Esophagus muscularis mucosa (tissue), 4 donors: ENCODE data around the gene OVCA2. TPM values are rescaled to one million over a fixed set of nuclear protein-coding genes. Genes with fewer than 3 reads are reported as not detected.
A peak's percentile ranks its signal among the peaks of the same experiment; 100 is the strongest.

Experiments used
- DNase-seq: peaks from one replicate; pipeline ENCODE4 v3.0.0-alpha.2; 2017; ENCODE audit errors: extremely low spot score
- H3K27ac ChIP-seq, 4 donors: fragments of 200-600 bp; sonication (generic); replicated peaks in 1 of 4; 1 replicate in 3 of 4; 2 replicates in 1 of 4; pipeline ENCODE4 v1.5.1; 2016 to 2019; ENCODE audit warnings: mild to moderate bottlenecking in 1 of 4
- H3K27me3 ChIP-seq, 4 donors: fragments of 200-600 bp; sonication (generic); one replicate each; pipeline versions ENCODE4 v1.5.1 to v1.6.0; 2016 to 2019
- H3K36me3 ChIP-seq, 4 donors: fragments of 200-600 bp; sonication (generic); one replicate each; pipeline ENCODE4 v1.5.1; 2016 to 2019
- H3K4me1 ChIP-seq, 4 donors: fragments of 200-600 bp; sonication (generic); one replicate each; pipeline ENCODE4 v1.5.1; 2016 to 2019
- H3K4me3 ChIP-seq, 4 donors: fragments of 200-600 bp; sonication (generic); 1 replicate in 2 of 4; 2 replicates in 2 of 4; pipeline ENCODE4 v1.5.1; 2016 to 2019; ENCODE audit warnings: mild to moderate bottlenecking in 4 of 4, moderate library complexity in 1 of 4
- H3K9me3 ChIP-seq, 4 donors: fragments of 200-600 bp; sonication (generic); 1 replicate in 3 of 4; 2 replicates in 1 of 4; pipeline ENCODE4 v1.5.1; 2016 to 2019
- EP300 ChIP-seq: sonication (generic); formaldehyde crosslinking; IDR thresholded peaks from one replicate; pipeline ENCODE4 v1.6.1; 2017; ENCODE audit warnings: antibody characterized with exemption
- POLR2A ChIP-seq: fragments of 450-650 bp; IDR thresholded peaks from one replicate; pipeline ENCODE4 v1.6.1; 2017; ENCODE audit warnings: antibody characterized with exemption, moderate library complexity, mild to moderate bottlenecking, low read depth
- POLR2AphosphoS5 ChIP-seq, 2 donors: sonication (generic); formaldehyde crosslinking; IDR thresholded peaks; one replicate each; pipeline ENCODE4 v1.6.1; 2017; ENCODE audit warnings: antibody characterized with exemption in 2 of 2
- WGBS: methylation state at CpG from one replicate; pipeline ENCODE4 v1.1.5; 2018; 5-methylcytosine and 5-hydroxymethylcytosine counted together
- intact Hi-C: fragments of 100-400 bp; cut with DNase I; formaldehyde crosslinking; loops from one replicate; pipeline ENCODE4 v1.15.1; 2023
- total RNA-seq, 4 donors: library from RNA; depleted of rRNA; stranded (reverse); fragments of >200 nt; gene quantifications; one replicate each; pipeline versions ENCODE4 v1.1.0 to v1.2.1, GENCODE V29; 2016
- TF ChIP-seq, protein P1 (sequence below), 3 experiments: fragments of 200-600 bp in 2 of 3; fragments of 450-650 bp in 1 of 3; sonication (generic) in 2 of 3; IDR thresholded peaks; one replicate each; pipeline ENCODE4 v1.5.1; 2017 to 2019; ENCODE audit warnings: antibody characterized with exemption in 3 of 3, mild to moderate bottlenecking in 2 of 3, moderate library complexity in 1 of 3

OVCA2 gene
- total RNA-seq, 4 donors from 2014 or later, result 34.9 to 38.9 (median 38.0) TPM

DNA sequence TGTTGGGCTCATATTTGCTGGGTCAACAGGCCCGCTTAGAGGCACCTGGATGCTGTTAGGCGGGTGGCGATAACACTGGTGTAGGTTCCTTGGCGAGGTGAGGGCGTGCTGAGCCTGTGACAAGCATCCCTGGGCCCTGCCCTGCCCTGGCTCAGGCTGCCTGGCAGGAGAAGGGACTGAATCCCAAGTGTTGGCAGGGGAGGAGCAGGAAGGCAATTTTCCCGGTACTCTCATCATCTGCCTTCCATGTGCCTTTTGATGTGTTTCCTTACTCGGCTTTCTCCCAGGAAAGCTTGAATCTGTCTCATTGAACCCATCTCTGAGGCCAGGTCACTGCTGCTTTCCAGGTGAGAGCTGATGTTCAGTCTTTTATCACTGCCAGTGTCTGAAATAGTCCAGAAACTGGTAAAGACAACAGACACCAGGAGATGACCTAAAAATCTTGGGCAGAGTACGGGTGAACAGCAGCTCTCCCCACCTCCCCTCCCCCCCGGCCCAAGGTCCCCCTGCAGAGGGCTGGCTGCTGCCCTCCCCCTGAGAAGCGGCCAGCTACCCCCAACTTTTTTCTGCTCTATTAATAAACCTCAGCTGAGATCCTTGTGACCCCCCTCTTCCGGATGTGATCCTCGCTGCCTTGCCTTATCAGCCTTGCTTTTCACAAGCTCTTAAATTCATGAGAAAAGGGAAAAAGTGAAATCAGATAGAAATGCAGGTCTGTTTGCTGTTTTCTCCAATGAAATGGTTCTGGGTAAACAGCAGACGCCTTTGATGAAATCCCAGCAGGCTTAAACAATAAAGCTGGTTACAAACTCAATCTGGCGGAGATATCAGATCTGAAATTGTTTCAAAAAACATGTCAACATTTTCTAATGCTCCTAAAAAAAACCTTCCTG is 45.7 kb upstream of the OVCA2 start:
- no peak overlapping the region for H3K27ac ChIP-seq
- no peak for TF ChIP-seq EP300
- TF ChIP-seq, protein P1, sequence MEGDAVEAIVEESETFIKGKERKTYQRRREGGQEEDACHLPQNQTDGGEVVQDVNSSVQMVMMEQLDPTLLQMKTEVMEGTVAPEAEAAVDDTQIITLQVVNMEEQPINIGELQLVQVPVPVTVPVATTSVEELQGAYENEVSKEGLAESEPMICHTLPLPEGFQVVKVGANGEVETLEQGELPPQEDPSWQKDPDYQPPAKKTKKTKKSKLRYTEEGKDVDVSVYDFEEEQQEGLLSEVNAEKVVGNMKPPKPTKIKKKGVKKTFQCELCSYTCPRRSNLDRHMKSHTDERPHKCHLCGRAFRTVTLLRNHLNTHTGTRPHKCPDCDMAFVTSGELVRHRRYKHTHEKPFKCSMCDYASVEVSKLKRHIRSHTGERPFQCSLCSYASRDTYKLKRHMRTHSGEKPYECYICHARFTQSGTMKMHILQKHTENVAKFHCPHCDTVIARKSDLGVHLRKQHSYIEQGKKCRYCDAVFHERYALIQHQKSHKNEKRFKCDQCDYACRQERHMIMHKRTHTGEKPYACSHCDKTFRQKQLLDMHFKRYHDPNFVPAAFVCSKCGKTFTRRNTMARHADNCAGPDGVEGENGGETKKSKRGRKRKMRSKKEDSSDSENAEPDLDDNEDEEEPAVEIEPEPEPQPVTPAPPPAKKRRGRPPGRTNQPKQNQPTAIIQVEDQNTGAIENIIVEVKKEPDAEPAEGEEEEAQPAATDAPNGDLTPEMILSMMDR (IDR thresholded peaks at IDR 0.05), result no peak
- peaks cover 31 to 45% (median 41%) of the 10 kb centered on the region in 4 donors for H3K4me1 ChIP-seq
- DNase-seq, result no peak
- H3K36me3 ChIP-seq, result no peaks in the 10 kb centered on the region
- 80% methylated on average over 14 of the region's 14 CpGs for WGBS
- no peak overlapping the region for H3K4me3 ChIP-seq
- H3K27me3 ChIP-seq, result peaks cover 0 to 7% (median 0%) of the 10 kb centered on the region in 4 donors
- intact Hi-C loops, result no loop called here
- no peaks in the 10 kb centered on the region for H3K9me3 ChIP-seq

DNA sequence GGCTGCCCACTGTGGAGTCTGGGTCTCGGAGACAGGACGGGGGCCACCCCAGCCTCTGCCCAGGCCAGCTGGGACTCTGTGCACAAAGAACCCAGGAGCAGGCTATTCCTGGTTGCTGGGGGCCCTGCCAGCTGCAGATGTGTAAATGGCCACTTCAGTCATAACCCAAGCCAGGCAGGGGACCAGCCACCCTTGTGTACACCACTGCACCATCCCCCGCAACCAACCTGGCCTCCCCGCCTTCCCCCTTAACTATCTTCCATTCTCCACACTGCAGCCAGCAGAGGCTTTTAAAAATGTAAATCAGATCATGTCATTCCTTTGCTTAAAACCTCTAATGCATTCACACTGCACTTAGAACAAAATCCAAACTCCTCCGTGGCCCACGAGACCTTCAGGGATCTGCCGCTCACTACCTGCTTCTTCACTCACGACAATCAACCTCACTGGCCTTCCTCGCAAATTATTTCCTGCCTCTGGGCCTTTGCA is 45.0 kb upstream of the OVCA2 start:
- WGBS, result 96% methylated on average over 9 of the region's 9 CpGs
- peaks cover 31 to 45% (median 41%) of the 10 kb centered on the region in 4 donors for H3K4me1 ChIP-seq
- intact Hi-C loops, result no loop called here
- TF ChIP-seq POLR2A (no peak), EP300 (no peak), POLR2AphosphoS5 (IDR thresholded peaks at IDR 0.05) (no peak)
- TF ChIP-seq, protein P1 (IDR thresholded peaks at IDR 0.05), result no peak
- DNase-seq, result no peak
- H3K27ac ChIP-seq, result peak overlapping the region in 2 of 4 donors; percentile 64 to 84
- no peak overlapping the region for H3K4me3 ChIP-seq
- no peaks in the 10 kb centered on the region for H3K9me3 ChIP-seq
- no peaks in the 10 kb centered on the region for H3K36me3 ChIP-seq
- peaks cover 0 to 7% (median 0%) of the 10 kb centered on the region in 4 donors for H3K27me3 ChIP-seq

DNA sequence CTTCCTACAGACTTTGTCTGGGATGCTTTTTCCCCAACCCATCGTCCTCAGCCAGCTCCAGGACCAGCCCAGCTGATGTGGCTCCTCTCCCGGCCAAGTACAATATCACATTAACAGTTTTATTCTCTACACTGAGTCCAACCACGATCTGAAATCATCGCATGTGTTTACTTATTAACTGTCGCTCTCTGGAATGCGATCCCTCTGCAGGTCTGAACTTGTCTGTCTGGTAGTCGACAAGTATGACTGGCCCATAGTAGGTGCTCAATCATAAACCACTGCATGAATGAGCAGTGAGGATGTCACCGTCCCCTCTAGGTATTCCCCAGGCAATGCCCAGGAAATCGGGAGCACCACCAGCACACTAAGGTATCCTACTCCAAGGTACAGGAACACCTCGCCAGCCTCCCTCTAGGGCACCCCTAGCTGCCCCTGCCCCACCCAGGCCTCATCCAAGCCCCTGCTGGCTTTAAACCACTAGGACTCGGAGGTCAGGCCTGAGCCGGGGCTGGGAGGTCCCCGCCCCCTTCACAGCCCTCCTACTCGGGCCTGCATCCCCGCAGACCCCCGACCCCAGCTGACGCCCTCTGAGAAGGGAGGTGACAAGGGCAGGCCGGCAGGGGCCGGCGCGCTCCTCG is 44.4 kb upstream of the OVCA2 start:
- Histone ChIP-seq H3K36me3 (no peaks in the 10 kb centered on the region), H3K27ac (peak overlapping the region; percentile 64 to 84 (median 76)), H3K4me3 (peak overlapping the region; percentile 58 to 70 (median 61)), H3K9me3 (no peaks in the 10 kb centered on the region), H3K4me1 (peaks cover 31 to 45% (median 41%) of the 10 kb centered on the region in 4 donors), H3K27me3 (peaks cover 0 to 7% (median 0%) of the 10 kb centered on the region in 4 donors)
- no peak for TF ChIP-seq POLR2AphosphoS5 (IDR thresholded peaks at IDR 0.05)
- TF ChIP-seq POLR2A, result no peak
- TF ChIP-seq EP300, result no peak
- TF ChIP-seq, protein P1 (IDR thresholded peaks at IDR 0.05), result no peak
- no peak for DNase-seq
- intact Hi-C loops, result no loop called here
- 62% methylated on average over 10 of the region's 22 CpGs for whole genome bisulfite sequencing

DNA sequence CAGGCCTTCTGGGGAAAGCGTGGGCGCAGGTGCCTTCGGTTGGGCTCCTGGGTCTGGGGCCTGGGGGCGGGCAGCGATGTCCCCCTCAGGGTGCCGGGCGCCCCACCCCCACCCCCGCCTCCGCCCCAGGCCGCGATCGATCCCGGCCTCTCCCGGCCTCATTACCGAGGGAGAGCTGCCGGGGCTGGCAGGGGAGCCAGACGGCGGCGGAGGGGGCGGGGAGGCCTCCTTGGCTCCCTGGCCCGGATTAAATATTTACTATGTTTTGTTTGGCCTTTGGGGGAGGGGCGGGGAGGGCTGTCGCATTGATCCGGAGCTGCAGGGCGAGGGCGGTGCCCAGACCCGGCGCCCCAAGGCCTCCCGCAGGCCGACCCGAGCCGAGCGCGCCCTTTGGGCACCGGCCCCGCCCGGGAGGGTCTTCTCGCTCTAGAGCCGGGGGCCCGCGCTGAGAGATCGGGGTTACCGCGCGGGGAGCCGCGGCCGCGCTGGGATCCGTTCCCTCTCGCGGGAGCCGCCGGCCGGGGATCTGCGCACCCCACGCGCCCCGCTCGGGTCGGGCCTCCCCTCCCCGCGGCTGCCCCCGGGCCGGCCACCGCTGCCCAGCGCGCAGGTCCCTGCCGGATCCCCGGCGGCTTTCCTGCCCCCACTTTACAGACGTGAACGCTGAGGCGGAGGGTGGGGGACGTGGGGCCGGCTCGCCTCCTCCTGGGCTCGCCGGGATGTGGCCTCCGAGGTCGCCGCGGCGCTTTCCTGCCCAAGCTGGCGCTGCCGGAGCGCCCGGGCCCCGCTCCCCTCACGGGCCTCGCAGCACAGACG is 43.7 kb upstream of the OVCA2 start:
- no CpG with 5 or more reads among the region's 92 CpGs for WGBS
- peaks cover 0 to 7% (median 0%) of the 10 kb centered on the region in 4 donors for H3K27me3 ChIP-seq
- no peaks in the 10 kb centered on the region for H3K36me3 ChIP-seq
- peak overlapping the region; percentile 64 to 84 (median 76) for H3K27ac ChIP-seq
- no peaks in the 10 kb centered on the region for H3K9me3 ChIP-seq
- intact Hi-C loops, result no loop called here
- peak overlapping the region; percentile 58 to 70 (median 61) for H3K4me3 ChIP-seq
- no peak for DNase-seq
- H3K4me1 ChIP-seq, result peaks cover 31 to 45% (median 41%) of the 10 kb centered on the region in 4 donors
- TF ChIP-seq EP300 (no peak), POLR2A (no peak), POLR2AphosphoS5 (IDR thresholded peaks at IDR 0.05) (no peak)
- TF ChIP-seq, protein P1 (IDR thresholded peaks at IDR 0.05), result no peak
